HG03439 (cell line): Measurements from ENCODE around the gene OLA1.

Source experiments
- ATAC-seq: cut with Tn5 transposase; IDR thresholded peaks from one replicate; pipeline ENCODE4 v1.9.1; 2021; ENCODE audit warnings: mild to moderate bottlenecking, moderate library complexity; ENCODE audit not compliant: unreplicated experiment

The OLA1 gene

DNA sequence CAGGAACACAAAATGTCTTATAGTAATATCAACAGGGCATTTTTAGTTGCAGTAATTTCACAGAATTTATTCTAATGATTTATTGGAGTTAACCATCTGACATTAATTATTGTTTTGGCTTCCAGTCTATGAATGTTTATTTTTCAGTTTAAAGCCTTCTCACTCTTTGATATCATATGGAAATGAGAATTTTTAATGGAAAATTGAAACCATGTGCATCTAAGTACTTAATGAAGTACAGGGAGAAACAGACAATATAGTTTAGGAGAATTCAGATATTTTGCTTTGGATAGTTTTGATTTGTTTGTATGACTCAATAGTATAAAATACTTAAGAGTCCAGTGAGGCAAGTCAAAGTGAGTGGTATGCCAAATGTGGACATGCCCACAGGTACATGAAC lies 126.1 kb downstream of the OLA1 start:
- no peak for ATAC-seq

DNA sequence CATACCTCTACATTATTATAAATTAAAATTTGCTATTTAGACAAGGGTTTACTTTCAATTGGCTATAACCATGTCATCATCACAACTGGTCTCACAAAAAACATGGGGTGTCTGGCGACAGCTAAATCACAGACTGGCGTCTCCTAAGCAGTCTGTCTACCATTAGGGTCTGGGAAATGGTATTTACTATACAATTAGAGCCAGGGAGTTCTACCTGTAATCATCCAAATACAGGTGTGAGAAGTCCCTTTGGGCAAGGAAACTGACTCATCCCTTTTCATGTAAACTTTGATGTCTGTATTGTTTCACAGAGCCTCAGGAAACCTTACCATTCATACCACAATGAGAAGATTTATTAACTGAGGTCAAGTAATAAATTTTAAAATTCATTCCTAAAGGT lies 126.7 kb downstream of the OLA1 start:
- no peak for ATAC-seq

DNA sequence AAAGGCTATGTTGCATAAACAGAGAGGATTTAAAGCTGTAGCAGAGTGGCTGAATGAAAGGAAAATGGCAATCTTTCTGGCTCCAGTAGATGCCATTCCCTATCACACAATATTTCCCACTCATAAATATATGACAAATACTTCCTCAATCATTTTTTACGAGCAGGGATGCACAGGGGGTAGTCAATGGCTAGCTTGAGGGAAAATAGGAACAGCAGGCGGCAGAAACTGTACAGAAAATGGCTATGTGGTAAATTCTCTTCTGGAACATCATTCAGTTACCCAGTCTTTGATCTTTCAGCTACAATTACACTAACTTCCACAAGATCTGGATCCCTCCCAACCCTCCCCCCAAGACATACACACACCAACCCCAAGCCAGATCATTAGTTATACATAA lies 127.2 kb downstream of the OLA1 start:
- ATAC-seq: no peak

DNA sequence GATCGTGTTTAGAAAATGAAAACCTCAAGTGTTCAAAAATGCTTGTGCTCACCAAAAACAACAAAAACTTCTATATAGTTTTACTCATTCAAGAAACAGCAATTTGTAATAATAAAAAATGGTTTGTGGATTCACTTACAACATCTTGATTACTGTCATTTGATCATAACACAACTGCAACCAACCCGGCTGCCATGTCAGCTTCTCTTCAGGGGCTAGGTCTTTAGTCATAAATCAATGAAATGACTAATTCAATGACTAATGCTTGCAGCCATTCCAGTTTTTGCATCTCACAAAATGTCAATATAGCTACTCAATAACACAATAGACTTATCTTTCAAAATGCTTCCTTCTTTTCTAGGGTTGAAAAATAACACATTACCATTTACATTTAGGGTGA lies 128.0 kb downstream of the OLA1 start:
- ATAC-seq: no peak

DNA sequence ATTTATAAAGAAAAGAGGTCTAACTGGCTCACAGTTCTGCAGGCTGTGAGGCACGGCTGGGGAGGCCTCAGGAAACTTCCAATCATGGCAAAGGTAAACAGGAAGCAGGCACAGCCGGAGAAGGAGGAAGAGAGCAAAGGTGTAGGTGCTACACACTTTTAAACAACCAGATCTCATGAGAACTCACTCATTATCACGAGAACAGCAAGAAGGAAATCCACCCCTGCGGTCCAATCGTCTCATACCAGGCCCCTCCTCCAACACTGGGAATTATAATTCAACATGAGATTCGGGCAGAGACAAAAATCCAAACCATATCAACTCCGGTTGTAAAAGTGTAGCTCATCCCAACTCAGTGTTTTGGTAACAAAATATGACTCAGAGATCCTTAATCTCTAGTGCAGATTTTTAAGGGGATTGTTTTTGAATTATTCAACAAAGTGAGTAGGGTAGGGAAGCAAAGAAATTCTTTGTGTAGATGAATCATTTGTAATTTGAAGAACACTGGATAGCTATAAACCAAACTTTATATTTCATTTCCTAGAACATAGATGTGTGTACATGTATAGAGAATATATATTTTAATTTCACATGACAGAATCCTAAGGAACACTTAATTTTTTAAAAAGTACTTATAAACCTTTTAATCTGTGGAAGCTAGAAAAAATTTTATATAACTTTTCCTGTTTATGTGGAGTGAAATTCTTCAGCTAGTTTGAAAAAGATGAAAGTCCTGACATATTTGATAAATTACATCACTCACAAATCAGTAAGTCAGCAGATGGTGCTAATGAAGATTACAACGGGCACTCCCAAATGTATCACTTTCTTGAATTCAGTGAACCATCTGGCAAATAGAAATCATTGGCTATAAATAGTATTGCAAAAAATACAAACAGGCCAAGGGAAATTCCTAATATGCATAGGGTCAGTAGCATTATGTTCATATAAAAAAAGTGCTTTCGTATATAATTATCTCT lies 130.1 kb downstream of the OLA1 start:
- ATAC-seq: no peak

DNA sequence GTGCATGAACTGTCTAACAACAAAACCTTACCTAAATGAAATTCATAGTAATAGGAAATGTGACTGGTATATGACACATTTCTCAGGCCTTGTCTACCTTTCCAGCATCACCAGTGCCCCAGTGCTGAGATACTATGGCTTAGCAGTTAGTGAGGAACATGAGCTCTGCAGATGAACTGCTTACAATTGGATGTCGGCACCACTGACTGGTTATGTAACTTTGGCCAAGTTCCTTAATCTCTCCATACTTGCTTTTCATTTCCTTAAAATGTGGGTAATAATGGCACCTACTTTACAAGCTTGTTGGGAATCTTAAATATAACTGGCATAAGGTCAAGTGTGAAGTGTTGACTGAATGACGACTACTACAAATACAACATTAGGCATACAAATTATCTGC lies 136.3 kb downstream of the OLA1 start:
- ATAC-seq: no peak

DNA sequence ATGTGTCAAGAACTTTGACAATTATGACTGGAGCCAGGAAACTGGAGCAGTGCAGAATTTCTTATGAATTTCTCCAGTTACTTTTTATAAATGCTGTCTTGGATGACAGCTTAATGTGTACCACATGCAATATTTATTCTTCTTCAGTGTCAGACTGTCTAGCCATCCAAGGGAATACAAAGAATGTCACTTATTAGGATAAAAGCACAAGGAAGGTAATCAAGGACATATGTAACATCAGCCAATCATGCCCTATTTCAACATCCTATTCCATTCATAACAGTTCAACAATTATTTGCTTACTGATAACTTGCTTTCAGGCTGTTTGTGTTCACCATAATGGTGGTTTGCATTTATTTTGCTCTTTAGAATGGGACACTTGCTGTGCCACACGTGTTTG lies 139.8 kb downstream of the OLA1 start:
- ATAC-seq: no peak

DNA sequence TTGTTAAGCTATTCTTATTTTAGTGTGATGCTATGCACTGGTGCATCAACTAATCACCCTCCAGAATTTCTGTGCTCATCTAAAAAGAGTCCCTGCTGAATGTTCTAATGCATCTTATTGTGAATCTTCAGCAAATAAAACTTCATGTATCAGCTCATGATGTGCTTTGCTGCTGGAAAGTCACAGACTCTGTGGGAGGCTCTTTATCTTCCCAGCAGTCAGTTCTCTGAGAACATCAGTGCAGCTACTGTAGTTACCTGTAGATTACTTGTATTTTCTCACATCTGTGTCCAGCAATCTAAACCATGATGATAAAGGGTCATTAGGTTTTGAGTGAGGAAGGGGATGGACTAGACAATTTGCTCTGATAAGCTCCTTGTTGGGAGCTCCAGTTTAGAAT lies 141.6 kb downstream of the OLA1 start:
- ATAC-seq: no peak

DNA sequence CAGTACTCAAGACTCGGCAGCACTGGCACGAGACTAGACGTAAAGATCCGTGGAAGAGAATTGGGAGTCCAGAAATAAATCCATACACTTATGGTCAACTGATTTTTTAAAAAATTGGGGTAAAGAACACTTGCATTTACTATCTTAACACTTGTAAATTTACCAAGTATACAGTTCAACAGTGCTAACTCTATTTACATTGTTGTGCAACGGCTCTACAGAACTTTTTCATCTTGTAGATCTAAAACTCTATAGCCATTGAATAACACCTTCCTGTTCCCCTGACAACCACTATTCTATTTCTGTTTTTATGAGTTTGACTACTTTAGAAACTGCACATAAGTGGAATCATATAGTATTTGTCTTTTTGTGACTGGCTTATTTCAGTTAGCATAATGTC lies 153.8 kb downstream of the OLA1 start:
- ATAC-seq: no peak

DNA sequence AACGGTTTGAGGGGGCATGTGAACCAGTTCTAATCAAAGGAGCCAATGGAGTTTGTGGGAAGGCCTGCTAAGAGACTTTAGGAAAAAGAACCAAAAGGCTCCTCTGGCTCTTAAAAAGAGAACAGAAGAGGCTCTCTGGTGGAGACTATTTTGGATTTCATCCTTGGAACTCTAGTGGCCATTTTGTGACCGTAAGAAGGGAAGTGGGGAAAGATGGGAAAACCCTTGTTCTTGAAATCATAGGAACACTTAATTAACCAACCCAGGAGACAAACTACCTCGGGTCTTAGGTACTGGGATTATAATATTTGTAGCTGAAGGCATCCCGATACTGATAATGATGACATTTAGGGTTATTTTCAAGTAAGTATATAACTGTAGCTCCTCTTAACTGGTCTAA lies 157.9 kb downstream of the OLA1 start:
- no peak for ATAC-seq

DNA sequence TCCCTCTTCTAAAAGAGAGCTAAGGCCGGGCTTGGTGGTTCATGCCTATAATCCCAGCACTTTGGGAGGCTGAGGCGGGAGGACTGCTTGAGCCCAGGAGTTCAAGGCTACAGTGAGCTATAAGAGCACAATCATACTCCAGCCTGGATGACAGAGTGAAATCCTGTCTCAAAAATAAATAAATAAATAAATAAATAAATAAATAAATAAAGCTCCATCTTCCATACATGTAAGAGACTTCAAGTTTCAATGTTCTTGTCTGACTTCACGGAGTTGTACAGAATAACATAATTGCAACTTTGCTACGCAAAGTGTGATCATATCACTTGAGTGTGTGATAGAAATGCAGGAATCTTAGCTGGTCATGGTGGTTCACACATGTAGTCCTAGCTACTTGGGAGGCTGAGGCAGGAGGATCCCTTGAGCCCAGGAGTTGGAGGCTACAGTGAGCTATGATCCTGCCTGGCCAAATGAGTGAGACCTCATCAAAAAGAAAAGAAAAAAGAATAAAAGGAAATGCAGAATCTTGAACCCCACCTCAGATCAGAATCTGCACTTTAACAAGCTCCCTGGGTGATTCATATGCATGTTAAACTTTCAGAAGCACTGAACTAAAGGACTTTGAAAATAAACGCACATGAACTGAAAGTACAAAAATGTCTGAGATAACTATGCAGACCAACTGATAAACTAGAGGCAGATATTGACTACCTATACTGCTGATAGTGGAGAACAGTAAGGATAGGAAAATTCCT lies 159.4 kb downstream of the OLA1 start:
- ATAC-seq: no peak

DNA sequence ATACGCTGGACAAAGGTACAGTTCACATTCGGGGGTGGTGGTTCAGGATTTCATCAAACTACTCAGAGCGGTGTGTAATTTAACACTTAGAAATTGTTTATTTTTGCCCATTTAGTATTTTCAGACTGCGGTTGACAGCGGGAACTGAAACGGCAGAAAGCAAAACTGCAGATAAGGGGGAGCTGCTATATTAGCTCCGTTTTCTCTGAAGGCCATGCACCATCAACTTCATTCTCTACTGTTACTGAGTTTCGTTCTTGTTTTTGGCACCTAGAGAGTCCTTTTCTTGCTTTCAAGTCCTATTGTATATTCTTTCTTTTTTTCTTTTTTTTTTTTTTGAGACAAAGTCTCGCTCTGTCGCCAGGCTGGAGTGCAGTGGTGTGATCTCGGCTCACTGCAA lies 161.6 kb downstream of the OLA1 start:
- ATAC-seq: no peak

DNA sequence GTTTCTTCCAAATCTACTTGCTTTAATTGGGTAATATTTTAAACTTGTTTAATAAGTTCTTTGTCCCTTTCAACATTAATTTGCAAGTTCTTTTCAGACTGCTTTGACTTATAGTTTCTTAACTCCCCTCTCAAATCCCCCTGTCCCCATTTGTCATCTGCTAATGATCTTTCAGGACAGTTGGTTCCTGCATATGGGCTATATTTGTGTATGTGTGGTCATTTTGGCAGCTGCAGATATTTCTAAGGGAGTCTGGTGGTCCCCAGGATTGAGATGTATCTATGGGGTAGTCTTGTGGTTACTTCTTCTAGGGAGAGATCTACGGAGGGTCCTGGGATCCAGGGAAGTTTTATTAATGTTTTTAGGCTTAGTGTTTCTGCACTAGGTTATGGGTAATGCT lies 162.6 kb downstream of the OLA1 start:
- ATAC-seq: no peak

DNA sequence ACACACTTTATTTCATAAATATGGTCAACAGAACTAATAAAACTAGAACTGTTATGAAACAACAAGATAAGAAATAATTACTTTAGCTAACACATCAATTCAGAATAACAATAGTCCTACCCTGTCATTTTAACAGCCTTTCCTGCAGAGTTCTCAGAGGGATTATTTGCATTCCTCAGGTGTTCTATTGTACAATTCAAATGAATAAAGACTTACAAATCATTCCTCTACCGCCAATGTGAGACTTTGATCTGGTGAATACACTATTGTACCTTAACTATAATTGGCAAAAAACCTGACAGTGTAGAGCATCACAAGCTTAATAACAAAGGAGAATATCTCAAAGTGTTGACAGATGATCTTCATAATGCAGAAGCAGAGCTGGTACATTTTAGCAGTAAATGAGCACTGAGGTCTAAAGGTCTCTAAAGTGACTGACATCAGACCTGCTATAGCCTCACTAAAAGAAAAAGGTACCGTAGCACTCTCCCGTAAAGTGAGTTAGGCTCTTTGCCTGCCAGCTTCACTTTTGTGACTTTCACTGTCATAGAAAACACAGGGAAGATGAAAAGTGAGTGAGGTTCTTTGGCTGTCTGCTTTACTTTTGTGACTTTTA lies 164.4 kb downstream of the OLA1 start:
- no peak for ATAC-seq

DNA sequence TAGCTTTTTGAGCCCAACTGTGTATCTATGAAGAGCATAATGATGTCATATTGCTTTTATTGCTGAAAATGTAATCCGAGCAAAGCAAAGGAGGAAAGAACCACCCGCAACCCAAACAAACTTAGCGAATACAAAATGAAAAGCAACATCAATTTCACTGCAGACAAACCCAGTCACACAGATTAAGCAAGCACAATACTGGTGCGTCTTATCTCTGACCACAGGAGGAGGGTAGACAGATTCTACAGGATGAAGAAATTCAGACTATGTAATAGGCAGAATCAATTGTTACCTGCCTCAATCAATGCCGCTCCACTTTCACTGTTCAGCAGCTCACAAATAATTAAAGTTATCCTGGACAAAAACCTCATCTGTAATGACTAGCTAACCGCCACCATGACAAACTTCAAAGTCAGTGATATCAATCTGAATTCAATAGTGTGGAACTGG lies 167.6 kb downstream of the OLA1 start:
- ATAC-seq: no peak

DNA sequence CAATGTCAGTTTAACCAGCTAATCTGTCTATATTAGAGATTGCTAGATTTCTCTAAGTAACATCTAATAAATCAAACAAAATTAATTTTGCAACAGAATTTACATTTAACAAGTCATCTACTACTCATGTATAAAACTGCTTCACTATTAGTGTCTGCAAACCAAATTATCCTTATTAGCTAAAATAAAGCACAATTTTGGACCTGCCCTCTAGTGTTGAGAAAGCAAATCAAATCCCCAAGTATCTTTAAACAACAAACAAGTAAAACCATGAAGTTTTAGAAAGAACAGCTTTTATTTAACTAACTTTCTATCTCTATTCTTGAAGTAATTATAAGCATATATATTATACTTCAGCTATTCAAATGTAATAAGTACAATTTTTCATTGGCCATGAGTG lies 170.1 kb downstream of the OLA1 start:
- no peak for ATAC-seq

DNA sequence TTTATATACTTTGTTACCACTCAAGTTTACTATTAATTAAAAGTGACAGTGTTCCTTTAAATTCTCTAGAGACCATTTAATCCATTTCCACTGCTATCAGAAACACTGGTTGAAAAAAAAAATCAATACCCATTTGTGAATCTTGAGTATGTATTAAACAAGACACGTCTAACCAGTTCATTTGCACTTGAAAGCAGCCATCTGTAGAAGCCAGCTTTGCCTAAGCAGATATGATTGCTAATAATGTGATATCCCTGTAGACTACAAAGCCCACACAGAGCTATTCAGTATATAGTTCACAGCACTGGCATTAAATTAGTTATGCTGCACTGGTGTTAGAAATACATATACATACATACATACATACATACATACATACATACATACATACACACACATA lies 171.4 kb downstream of the OLA1 start:
- ATAC-seq: no peak

DNA sequence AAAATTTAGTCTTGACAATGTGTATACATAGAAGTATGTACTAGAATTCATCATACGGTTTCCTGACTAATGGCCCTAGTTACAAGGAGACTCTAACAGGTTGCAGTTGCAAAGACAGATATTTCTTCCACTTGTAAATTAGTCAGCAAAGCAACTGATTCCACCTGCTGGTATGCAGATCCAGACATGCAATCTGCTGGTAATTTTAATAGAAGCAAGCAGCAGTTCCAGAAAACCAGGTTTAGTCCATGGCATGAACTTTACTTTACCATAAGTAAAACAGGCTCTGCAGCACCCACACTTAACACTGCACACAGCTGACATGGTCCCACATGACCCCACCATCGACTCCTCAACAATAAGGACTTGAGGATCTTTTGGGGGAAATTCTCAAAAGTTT lies 172.3 kb downstream of the OLA1 start:
- ATAC-seq: no peak

DNA sequence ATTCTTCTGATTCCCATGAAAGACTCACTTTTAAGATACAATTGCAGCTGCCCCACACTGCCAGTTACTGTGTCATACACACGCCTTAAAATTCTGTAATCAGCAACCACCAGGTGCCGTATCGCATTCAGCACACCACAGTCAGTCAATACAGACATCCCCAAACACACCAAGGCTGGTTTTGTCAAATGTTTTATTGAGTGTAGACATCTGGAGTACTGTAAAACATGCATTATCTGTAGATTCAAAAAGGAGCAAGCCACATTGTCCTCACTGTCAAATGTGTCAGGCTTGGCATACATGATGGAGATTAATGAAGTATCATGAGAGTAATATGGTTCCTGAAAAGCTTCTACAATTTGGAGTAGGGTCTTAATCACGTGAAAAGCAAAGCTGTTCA lies 173.5 kb downstream of the OLA1 start:
- no peak for ATAC-seq

DNA sequence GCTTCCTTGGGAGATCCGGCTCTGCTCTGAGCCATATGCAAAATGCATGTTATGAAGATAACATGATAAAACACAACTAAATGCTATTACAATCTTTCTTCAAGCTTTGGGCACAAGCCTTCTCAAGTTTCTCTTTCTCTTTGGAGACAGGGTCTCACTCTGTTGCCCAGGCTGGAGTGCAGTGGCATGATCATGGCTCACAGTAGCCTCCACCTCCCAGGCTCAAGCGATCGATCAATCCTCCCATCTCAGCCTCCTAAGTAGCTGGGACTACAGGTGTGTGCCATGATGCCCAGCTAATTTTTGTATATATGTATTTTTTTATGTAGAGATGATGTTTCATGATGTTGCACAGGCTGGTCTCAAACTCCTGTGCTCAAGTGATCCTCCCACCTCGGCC lies 175.5 kb downstream of the OLA1 start:
- ATAC-seq: no peak

DNA sequence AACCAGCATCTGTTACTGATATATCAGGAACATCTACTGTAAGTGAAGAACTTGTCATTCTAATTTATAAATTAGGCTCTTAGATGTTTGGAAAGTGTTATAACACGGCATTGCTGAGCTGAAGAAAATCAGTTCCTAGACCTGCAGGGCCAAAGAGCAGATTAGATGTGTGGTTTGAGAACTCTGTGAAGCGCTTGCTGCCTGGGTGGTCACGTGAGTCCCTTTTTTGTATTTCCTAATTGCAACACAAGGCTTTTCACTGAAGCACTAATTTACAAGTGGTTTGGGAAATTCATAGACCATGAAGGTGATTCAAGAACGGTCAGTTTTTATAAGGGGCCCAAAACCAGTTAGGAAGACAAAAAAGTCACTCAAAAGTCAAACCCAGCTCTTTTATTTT lies 176.3 kb downstream of the OLA1 start:
- no peak for ATAC-seq

DNA sequence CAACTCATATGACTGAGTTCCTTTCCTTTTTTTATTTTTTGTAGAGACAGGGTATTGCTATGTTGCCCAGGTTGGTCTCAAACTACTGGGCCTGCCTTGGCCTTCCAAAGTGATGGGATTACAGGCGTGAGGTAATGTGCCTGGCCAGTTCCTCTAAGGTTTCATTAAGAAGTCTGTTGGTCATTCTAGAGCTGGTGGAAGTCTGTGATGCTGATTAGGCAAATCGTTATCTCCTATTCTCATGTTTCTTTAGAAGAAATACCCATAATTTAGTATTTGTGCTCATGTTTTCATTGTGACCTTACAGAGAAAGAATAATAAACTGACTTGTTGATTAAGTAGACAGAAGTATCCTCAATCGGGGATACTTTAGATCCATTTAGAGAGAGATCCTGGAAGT lies 177.0 kb downstream of the OLA1 start:
- ATAC-seq: no peak
